Panc1 (cell line): Measurements from ENCODE around the gene SEC14L2. TPM values are rescaled to one million over a fixed set of nuclear protein-coding genes. Genes with fewer than 3 reads are reported as not detected.

Experiments
- ATAC-seq: fragments of 200-7000 bp; cut with Tn5 transposase; 2 replicates; pipeline ENCODE4 v1.9.1; 2020; ENCODE audit warnings: mild to moderate bottlenecking, moderate library complexity
- BruUV-seq: library from RNA; stranded (reverse); fragments of 400-500 nt; replicated peaks from 2 replicates; lab custom pipeline; 2021; lab: Mats Ljungman, UMichigan
- CTCF ChIA-PET: fragments of 300-600 bp; sonication (Branson Sonifier 250); formaldehyde crosslinking; loops from one replicate; lab custom pipeline; 2022; ENCODE audit warnings: antibody characterized with exemption; lab: Charles Lee
- POLR2A ChIA-PET: fragments of 300-600 bp; sonication (Branson Sonifier 250); formaldehyde crosslinking; loops from one replicate; lab custom pipeline; 2022; ENCODE audit warnings: antibody characterized with exemption; lab: Charles Lee
- DNase-seq: peaks from one replicate; pipeline ENCODE4 v3.0.0-alpha.2; 2010; ENCODE audit warnings: low read depth, low spot score
- H3K27ac ChIP-seq: 2 replicates; pipeline ENCODE4 v1.5.1; 2011; ENCODE audit warnings: mild to moderate bottlenecking, low read length, inconsistent platforms
- H3K27me3 ChIP-seq: fragments of 200-500 bp; sonication (Bioruptor generic); 2 replicates; pipeline ENCODE4 v1.6.0; 2014; ENCODE audit warnings: low read length, inconsistent platforms; ENCODE audit not compliant: control insufficient read depth, insufficient read depth
- H3K36me3 ChIP-seq: fragments of 200-500 bp; sonication (Bioruptor generic); 2 replicates; pipeline ENCODE4 v1.5.1; 2014; ENCODE audit warnings: inconsistent platforms, mild to moderate bottlenecking, low read length, moderate library complexity; ENCODE audit not compliant: control insufficient read depth, insufficient read depth
- H3K4me1 ChIP-seq: 2 replicates; pipeline ENCODE4 v1.5.1; 2011; ENCODE audit warnings: inconsistent platforms, mild to moderate bottlenecking, low read length, moderate library complexity; ENCODE audit not compliant: control insufficient read depth, insufficient read depth
- H3K4me3 ChIP-seq, 2 experiments: 2 replicates each; pipeline ENCODE4 v1.5.1; 2011 to 2012; ENCODE audit warnings: low read depth in 2 of 2, low read length in 2 of 2, mild to moderate bottlenecking in 2 of 2, inconsistent platforms in 1 of 2, moderate library complexity in 1 of 2
- H3K9me3 ChIP-seq: fragments of 200-500 bp; sonication (Bioruptor generic); 2 replicates; pipeline ENCODE4 v1.5.1; 2014; ENCODE audit warnings: low read depth, mild to moderate bottlenecking, inconsistent platforms, low read length, moderate library complexity; ENCODE audit not compliant: control insufficient read depth, insufficient read depth
- POLR2AphosphoS5 ChIP-seq: IDR thresholded peaks from 2 replicates; pipeline ENCODE4 v1.6.1; 2012; ENCODE audit warnings: mild to moderate bottlenecking, low read depth, low read length, moderate library complexity
- REST ChIP-seq, 2 experiments: IDR thresholded peaks; 2 replicates each; pipeline ENCODE4 v1.6.1; 2011 to 2012; ENCODE audit warnings: low read depth in 2 of 2, control low read depth in 1 of 2, low read length in 1 of 2, mild to moderate bottlenecking in 1 of 2, moderate library complexity in 1 of 2; ENCODE audit not compliant: insufficient read depth in 1 of 2
- SIN3A ChIP-seq: IDR thresholded peaks from 2 replicates; pipeline ENCODE4 v1.6.1; 2012; ENCODE audit warnings: low read depth, mild to moderate bottlenecking, low read length, moderate library complexity, borderline replicate concordance; ENCODE audit not compliant: insufficient read depth
- TCF7L2 ChIP-seq: IDR thresholded peaks from 2 replicates; pipeline ENCODE4 v1.6.1; 2011; ENCODE audit warnings: mild to moderate bottlenecking, low read depth, low read length, inconsistent platforms
- in situ Hi-C: cut with HindIII; loops from 2 replicates; pipeline ENCODE4 v1.10.0; 2016; ENCODE audit warnings: low sequenced_read_pairs, low pct_unique_long_range_greater_than_20kb
- intact Hi-C: fragments of 100-400 bp; cut with micrococcal nuclease; formaldehyde crosslinking; loops from one replicate; pipeline ENCODE4 v1.10.0; 2022; ENCODE audit not compliant: unreplicated experiment
- total RNA-seq: library from RNA; stranded (reverse); gene quantifications from one replicate; pipeline ENCODE4 v1.2.1, GENCODE V29; 2021; ENCODE audit not compliant: unreplicated experiment
- TF ChIP-seq, protein P1 (sequence below): fragments of 450-650 bp; IDR thresholded peaks from 2 replicates; pipeline ENCODE4 v1.5.1; 2017; ENCODE audit warnings: mild to moderate bottlenecking

Gene SEC14L2
- total RNA-seq, 1 experiment from 2014 or later, result 10.7 TPM

DNA sequence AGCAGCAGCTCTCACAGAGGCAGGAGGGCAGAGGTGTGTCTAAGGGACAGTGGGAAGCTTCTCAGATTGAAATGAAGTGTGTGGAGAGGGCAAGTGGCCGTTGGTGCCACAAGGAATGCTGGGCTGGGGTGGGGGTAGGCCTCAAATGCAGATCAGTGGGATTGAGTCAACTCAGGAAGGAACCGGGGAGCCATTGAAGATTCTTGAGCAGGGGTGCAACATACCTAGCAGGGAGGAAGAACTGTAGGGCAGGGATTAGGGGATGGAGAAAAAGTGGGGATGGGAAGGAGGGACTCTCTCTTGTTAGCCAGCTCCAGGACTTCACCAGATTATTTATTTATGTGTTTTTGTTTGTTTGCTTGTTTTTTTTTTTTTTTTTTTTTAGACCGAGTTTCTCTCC is 2.9 kb upstream of the SEC14L2 start:
- POLR2A ChIA-PET, result no interaction called here
- in situ Hi-C loops, result no loop called here
- TF ChIP-seq, protein P1, sequence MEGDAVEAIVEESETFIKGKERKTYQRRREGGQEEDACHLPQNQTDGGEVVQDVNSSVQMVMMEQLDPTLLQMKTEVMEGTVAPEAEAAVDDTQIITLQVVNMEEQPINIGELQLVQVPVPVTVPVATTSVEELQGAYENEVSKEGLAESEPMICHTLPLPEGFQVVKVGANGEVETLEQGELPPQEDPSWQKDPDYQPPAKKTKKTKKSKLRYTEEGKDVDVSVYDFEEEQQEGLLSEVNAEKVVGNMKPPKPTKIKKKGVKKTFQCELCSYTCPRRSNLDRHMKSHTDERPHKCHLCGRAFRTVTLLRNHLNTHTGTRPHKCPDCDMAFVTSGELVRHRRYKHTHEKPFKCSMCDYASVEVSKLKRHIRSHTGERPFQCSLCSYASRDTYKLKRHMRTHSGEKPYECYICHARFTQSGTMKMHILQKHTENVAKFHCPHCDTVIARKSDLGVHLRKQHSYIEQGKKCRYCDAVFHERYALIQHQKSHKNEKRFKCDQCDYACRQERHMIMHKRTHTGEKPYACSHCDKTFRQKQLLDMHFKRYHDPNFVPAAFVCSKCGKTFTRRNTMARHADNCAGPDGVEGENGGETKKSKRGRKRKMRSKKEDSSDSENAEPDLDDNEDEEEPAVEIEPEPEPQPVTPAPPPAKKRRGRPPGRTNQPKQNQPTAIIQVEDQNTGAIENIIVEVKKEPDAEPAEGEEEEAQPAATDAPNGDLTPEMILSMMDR, result no peak
- TF ChIP-seq POLR2AphosphoS5, result no peak
- no peak for TF ChIP-seq TCF7L2
- no peak for TF ChIP-seq SIN3A
- no peak for TF ChIP-seq REST (IDR thresholded peaks at IDR 0.05; ENCODE audit: insufficient read depth in 1 of 2, low read depth in 2 of 2, low read length in 1 of 2)

DNA sequence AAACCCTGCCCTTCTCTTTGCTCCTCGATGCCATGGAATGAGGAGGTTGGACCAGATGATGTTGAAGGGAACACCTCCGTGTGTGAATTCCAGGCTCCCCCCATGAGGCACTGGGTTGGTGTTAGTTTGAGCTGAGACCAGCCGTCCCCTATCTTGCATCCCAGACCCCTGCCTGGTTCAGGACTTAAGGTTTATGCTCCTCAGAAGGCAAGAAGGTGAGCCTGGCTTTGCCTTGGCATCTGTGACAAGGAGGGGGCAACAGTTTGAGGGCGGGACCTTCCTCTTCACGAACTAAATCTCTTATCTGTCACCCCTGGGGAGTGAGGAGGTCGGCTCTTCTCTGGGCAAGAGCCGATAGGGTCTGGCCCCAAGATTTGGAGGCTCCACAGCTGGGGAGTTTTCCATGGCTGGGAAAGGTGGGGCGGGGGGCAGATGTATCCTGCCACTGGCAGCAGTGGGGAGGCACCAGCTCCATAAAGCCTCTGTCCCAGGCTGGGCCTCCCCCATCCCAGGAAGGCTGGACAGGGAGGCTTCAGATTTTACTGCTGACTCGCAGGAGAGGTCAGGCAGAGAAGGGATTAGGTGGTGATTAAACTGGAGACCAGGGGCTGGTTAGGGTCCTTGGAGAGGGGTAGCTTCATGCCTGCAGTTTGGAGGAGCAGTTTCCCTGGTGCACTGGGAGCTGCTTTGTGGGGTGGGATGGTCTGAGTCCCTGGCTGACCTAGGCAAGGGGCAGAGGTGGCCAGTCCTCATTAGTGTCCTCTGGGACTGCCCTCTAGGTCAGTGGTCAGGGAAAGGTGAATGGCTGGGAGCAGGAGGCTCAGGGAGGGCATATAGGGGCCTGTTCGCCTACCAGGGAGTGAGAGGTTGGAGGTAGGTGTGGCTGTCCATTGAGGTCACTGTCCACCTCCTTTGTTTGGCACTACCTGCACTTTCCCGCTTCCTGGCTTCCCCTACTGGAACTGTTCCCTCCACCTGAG is 1.1 kb downstream of the SEC14L2 start:
- peak; percentile 31 for ATAC-seq
- ChIA-PET CTCF (no interaction called here), POLR2A (no interaction called here)
- H3K9me3 ChIP-seq, result no peaks in the 10 kb centered on the region
- H3K4me1 ChIP-seq, result 0 out of 2 replicates have a peak, but pooled peaks cover 8% of the 10 kb centered on the region
- DNase-seq, result no peak
- H3K27ac ChIP-seq, result peak overlapping the region; percentile 42
- in situ Hi-C loops (no loop called here), intact Hi-C loops (no loop called here)
- TF ChIP-seq SIN3A (no peak), REST (IDR thresholded peaks at IDR 0.05; ENCODE audit: insufficient read depth in 1 of 2, low read depth in 2 of 2, low read length in 1 of 2) (no peak), TCF7L2 (no peak), POLR2AphosphoS5 (no peak)
- TF ChIP-seq, protein P1, result no peak
- no peaks in the 10 kb centered on the region for H3K36me3 ChIP-seq
- BruUV-seq, result TSS peak; percentile 66
- H3K27me3 ChIP-seq, result no peaks in the 10 kb centered on the region
- peak overlapping the region; percentile 53 to 69 for H3K4me3 ChIP-seq

More for the DNA sequence above, 2.9 kb upstream of the SEC14L2 start:
- ATAC-seq (no peak), DNase-seq (no peak)
- H3K27ac ChIP-seq, result no peak overlapping the region
- intact Hi-C loops, result no loop called here
- H3K4me3 ChIP-seq, result no peak overlapping the region
- H3K36me3 ChIP-seq, result no peaks in the 10 kb centered on the region
- CTCF ChIA-PET, result interaction anchor here (0.6 kb wide), 2 partner anchors 8 to 48 kb away, joined by 3 to 4 read pairs; no protein-coding TSS in a partner anchor
- BruUV-seq, result no TSS peak
- H3K4me1 ChIP-seq, result 0 out of 2 replicates have a peak, but pooled peaks cover 4% of the 10 kb centered on the region
- no peaks in the 10 kb centered on the region for H3K27me3 ChIP-seq
- H3K9me3 ChIP-seq, result no peaks in the 10 kb centered on the region
